PC-3 (cell line): ENCODE measurements around the gene ZNF292. TPM values are rescaled to one million over a fixed set of nuclear protein-coding genes. Genes with fewer than 3 reads are reported as not detected.

Experiments
- ATAC-seq: fragments of 200-7000 bp; cut with Tn5 transposase; 2 replicates; pipeline ENCODE4 v1.9.1; 2020; ENCODE audit warnings: mild to moderate bottlenecking, moderate library complexity
- BruUV-seq: library from RNA; stranded (reverse); fragments of 400-500 nt; replicated peaks from 2 replicates; lab custom pipeline; 2021; lab: Mats Ljungman, UMichigan
- CTCF ChIA-PET: fragments of 300-600 bp; sonication (Branson Sonifier 250); formaldehyde crosslinking; loops from one replicate; lab custom pipeline; 2022; ENCODE audit warnings: antibody characterized with exemption; lab: Charles Lee
- POLR2A ChIA-PET: fragments of 300-600 bp; sonication (Branson Sonifier 250); formaldehyde crosslinking; loops from one replicate; lab custom pipeline; 2022; ENCODE audit warnings: antibody characterized with exemption; ENCODE audit not compliant: unreplicated experiment; lab: Charles Lee
- DNase-seq: peaks from one replicate; pipeline ENCODE4 v3.0.0-alpha.2; 2015
- H2AFZ ChIP-seq: fragments of 300-600 bp; sonication (generic); 2 replicates; pipeline ENCODE4 v1.6.0; 2016; ENCODE audit warnings: antibody characterized with exemption, low read length
- H3F3A ChIP-seq: fragments of 300-600 bp; sonication (generic); one replicate; pipeline ENCODE4 v1.6.0; 2017; ENCODE audit warnings: antibody characterized with exemption, low read length, control low read depth, mild to moderate bottlenecking; ENCODE audit not compliant: unreplicated experiment
- H3K27ac ChIP-seq: fragments of 300-600 bp; sonication (generic); 2 replicates; pipeline ENCODE4 v1.5.1; 2016; ENCODE audit warnings: mild to moderate bottlenecking, low read length
- H3K27me3 ChIP-seq: fragments of 300-600 bp; sonication (generic); 2 replicates; pipeline ENCODE4 v1.6.1; 2016; ENCODE audit warnings: low read length, mixed read lengths
- H3K36me3 ChIP-seq: fragments of 300-600 bp; sonication (generic); 2 replicates; pipeline ENCODE4 v1.6.1; 2016; ENCODE audit warnings: low read depth, mixed run types, low read length, mixed read lengths
- H3K4me1 ChIP-seq: fragments of 300-600 bp; sonication (generic); 2 replicates; pipeline ENCODE4 v1.5.1; 2016; ENCODE audit warnings: low read length; ENCODE audit not compliant: insufficient read depth
- H3K4me2 ChIP-seq: fragments of 300-600 bp; sonication (generic); 2 replicates; pipeline ENCODE4 v1.6.0; 2016; ENCODE audit warnings: low read length
- H3K4me3 ChIP-seq: fragments of 300-600 bp; sonication (generic); 2 replicates; pipeline ENCODE4 v1.5.1; 2016; ENCODE audit warnings: mild to moderate bottlenecking, low read length, mixed read lengths
- H3K79me2 ChIP-seq: fragments of 300-600 bp; sonication (generic); 2 replicates; pipeline ENCODE4 v1.6.1; 2017; ENCODE audit warnings: low read length, mixed read lengths
- H3K9ac ChIP-seq: fragments of 300-600 bp; sonication (generic); 2 replicates; pipeline ENCODE4 v1.6.0; 2016; ENCODE audit warnings: mild to moderate bottlenecking, low read length
- H3K9me2 ChIP-seq: fragments of 300-600 bp; sonication (generic); replicated peaks from 2 replicates; pipeline ENCODE4 v1.6.1; 2016; ENCODE audit warnings: mixed run types, low read length, mixed read lengths
- H3K9me3 ChIP-seq: fragments of 300-600 bp; sonication (generic); 2 replicates; pipeline ENCODE4 v1.6.1; 2016; ENCODE audit warnings: low read length, mixed read lengths
- H4K20me1 ChIP-seq: fragments of 300-600 bp; sonication (generic); 2 replicates; pipeline ENCODE4 v1.6.1; 2016; ENCODE audit warnings: low read length, mixed read lengths
- CTCF ChIP-seq: fragments of 300-600 bp; sonication (generic); conservative IDR thresholded peaks from 2 replicates; pipeline ENCODE4 v1.5.1; 2017; ENCODE audit warnings: antibody characterized with exemption, low read depth, mild to moderate bottlenecking, low read length
- EZH2 ChIP-seq: fragments of 300-600 bp; sonication (generic); IDR thresholded peaks from one replicate; pipeline ENCODE4 v1.6.1; 2017; ENCODE audit warnings: antibody characterized with exemption, mild to moderate bottlenecking, low read length; ENCODE audit not compliant: unreplicated experiment
- EZH2phosphoT487 ChIP-seq: fragments of 300-600 bp; sonication (generic); IDR thresholded peaks from 2 replicates; pipeline ENCODE4 v1.6.1; 2018; ENCODE audit warnings: mild to moderate bottlenecking, antibody characterized with exemption, low read length, borderline replicate concordance
- intact Hi-C: fragments of 100-400 bp; cut with micrococcal nuclease; formaldehyde crosslinking; loops from 2 replicates; pipeline ENCODE4 v1.9.0; 2023
- total RNA-seq: library from RNA; depleted of rRNA; stranded (reverse); fragments of >200 nt; gene quantifications from 2 replicates; pipeline ENCODE4 v1.2.3, GENCODE V29; 2014

ZNF292 gene
- total RNA-seq, 1 experiment from 2014 or later, result 8.9 TPM

- DNase-seq (no peak), ATAC-seq (no peak)
- ChIA-PET POLR2A (no interaction called here), CTCF (no interaction called here)
- no peak overlapping the region for H3K4me2 ChIP-seq
- H3K4me3 ChIP-seq, result no peak overlapping the region
- no peak overlapping the region for H3K9ac ChIP-seq
- no peak overlapping the region for H2AFZ ChIP-seq
- H3K9me2 ChIP-seq, result no peaks in the 10 kb centered on the region
- intact Hi-C loops, result no loop called here
- H3K27ac ChIP-seq, result no peak overlapping the region
- no peaks in the 10 kb centered on the region for H4K20me1 ChIP-seq
- H3K4me1 ChIP-seq, result no peaks in the 10 kb centered on the region
- H3F3A ChIP-seq, result no peaks in the 10 kb centered on the region
- H3K36me3 ChIP-seq, result no peaks in the 10 kb centered on the region; the same call in 1 of the 2 replicates
- BruUV-seq, result no TSS peak
- no peaks in the 10 kb centered on the region for H3K9me3 ChIP-seq
- no peaks in the 10 kb centered on the region for H3K27me3 ChIP-seq
- no peaks in the 10 kb centered on the region for H3K79me2 ChIP-seq
- TF ChIP-seq CTCF (no peak), EZH2phosphoT487 (no peak), EZH2 (no peak)
Measured at GRCh38 chr6:87244380-87244779, 89.0 kb downstream of the ZNF292 start.

GRCh38 chr6:87250019-87250418, 94.7 kb downstream of the ZNF292 start:
- H3K9me2 ChIP-seq, result no peaks in the 10 kb centered on the region
- no peak overlapping the region for H3K4me2 ChIP-seq
- CTCF ChIA-PET, result no interaction called here
- ATAC-seq, result no peak
- H4K20me1 ChIP-seq, result no peaks in the 10 kb centered on the region
- no peaks in the 10 kb centered on the region for H3K9me3 ChIP-seq
- no peak for TF ChIP-seq EZH2phosphoT487
- no peak for TF ChIP-seq EZH2
- no peak for TF ChIP-seq CTCF
- H3K9ac ChIP-seq, result no peak overlapping the region
- no peak overlapping the region for H3K27ac ChIP-seq
- H3F3A ChIP-seq, result no peaks in the 10 kb centered on the region
- intact Hi-C loops, result no loop called here
- no peak overlapping the region for H2AFZ ChIP-seq
- H3K79me2 ChIP-seq, result no peaks in the 10 kb centered on the region
- no peak overlapping the region for H3K4me3 ChIP-seq
- BruUV-seq, result no TSS peak
- H3K4me1 ChIP-seq, result no peaks in the 10 kb centered on the region
- DNase-seq, result no peak
- H3K36me3 ChIP-seq, result peaks cover 3% of the 10 kb centered on the region; the same call in 1 of the 2 replicates
- POLR2A ChIA-PET, result no interaction called here
- no peaks in the 10 kb centered on the region for H3K27me3 ChIP-seq

- DNase-seq (no peak), ATAC-seq (no peak)
- no peak overlapping the region for H3K27ac ChIP-seq
- ChIA-PET POLR2A (no interaction called here), CTCF (no interaction called here)
- H3F3A ChIP-seq, result no peaks in the 10 kb centered on the region
- TF ChIP-seq EZH2 (no peak), EZH2phosphoT487 (no peak), CTCF (no peak)
- no peaks in the 10 kb centered on the region for H3K9me2 ChIP-seq
- no peaks in the 10 kb centered on the region for H3K79me2 ChIP-seq
- H3K9me3 ChIP-seq, result no peaks in the 10 kb centered on the region
- peaks cover 8% of the 10 kb centered on the region for H3K36me3 ChIP-seq
- no peak overlapping the region for H3K4me3 ChIP-seq
- H3K27me3 ChIP-seq, result no peaks in the 10 kb centered on the region
- H3K9ac ChIP-seq, result no peak overlapping the region
- H3K4me2 ChIP-seq, result no peak overlapping the region
- H3K4me1 ChIP-seq, result no peaks in the 10 kb centered on the region
- no TSS peak for BruUV-seq
- intact Hi-C loops, result no loop called here
- no peaks in the 10 kb centered on the region for H4K20me1 ChIP-seq
- H2AFZ ChIP-seq, result no peak overlapping the region
Measured at GRCh38 chr6:87251225-87251624, 95.9 kb downstream of the ZNF292 start.
